Tibial nerve (tissue), 3 donors: ENCODE data around the gene FOXK2.

Experiments used
- POLR2A ChIP-seq, 2 donors: fragments of 450-650 bp; IDR thresholded peaks; one replicate each; pipeline ENCODE4 v1.6.1; 2017; ENCODE audit warnings: antibody characterized with exemption in 2 of 2, mild to moderate bottlenecking in 2 of 2, moderate library complexity in 2 of 2
- TF ChIP-seq, protein P1 (sequence below), 5 experiments: fragments of 200-600 bp in 3 of 5; fragments of 450-650 bp in 2 of 5; sonication (generic) in 3 of 5; IDR thresholded peaks; one replicate each; pipeline ENCODE4 v1.5.1; 2016 to 2019; ENCODE audit warnings: antibody characterized with exemption in 5 of 5, mild to moderate bottlenecking in 3 of 5, moderate library complexity in 2 of 5

DNA sequence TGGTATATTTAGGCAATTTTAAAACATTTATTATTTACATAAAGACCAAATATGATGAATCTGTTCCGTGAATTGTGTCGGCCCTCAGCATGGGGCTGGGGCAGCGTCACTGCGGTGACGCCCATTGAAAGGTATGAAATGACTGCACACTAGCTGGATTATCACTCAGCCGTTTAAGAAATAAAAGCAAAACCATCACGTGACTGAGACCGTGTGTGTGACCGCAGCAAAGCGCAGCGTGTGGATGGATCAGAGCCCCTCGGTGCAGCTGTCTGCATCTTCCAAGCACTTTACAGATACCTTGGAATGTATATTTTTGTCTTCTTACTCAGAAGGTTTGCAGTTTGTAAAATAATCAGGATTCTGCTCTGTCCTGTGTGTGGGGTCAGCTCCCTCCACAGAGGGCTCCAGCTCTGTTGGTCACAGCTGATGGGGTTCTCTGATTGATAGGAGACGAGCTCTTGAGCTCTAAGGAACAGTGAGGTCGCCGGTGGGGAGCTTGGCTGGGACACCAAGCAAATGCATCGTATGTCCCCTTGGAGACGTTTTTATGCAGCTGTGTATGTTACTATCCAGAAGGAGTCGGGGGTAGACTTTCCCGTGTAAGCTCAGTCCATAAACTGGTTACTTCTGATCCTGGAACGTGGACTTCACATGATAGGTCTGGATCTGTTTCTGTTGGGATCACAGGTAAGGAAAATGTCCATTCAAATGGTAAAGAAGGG is 83.6 kb downstream of the FOXK2 start:
- TF ChIP-seq, protein P1, sequence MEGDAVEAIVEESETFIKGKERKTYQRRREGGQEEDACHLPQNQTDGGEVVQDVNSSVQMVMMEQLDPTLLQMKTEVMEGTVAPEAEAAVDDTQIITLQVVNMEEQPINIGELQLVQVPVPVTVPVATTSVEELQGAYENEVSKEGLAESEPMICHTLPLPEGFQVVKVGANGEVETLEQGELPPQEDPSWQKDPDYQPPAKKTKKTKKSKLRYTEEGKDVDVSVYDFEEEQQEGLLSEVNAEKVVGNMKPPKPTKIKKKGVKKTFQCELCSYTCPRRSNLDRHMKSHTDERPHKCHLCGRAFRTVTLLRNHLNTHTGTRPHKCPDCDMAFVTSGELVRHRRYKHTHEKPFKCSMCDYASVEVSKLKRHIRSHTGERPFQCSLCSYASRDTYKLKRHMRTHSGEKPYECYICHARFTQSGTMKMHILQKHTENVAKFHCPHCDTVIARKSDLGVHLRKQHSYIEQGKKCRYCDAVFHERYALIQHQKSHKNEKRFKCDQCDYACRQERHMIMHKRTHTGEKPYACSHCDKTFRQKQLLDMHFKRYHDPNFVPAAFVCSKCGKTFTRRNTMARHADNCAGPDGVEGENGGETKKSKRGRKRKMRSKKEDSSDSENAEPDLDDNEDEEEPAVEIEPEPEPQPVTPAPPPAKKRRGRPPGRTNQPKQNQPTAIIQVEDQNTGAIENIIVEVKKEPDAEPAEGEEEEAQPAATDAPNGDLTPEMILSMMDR (IDR thresholded peaks at IDR 0.05): no peak
- no peak for TF ChIP-seq POLR2A (IDR thresholded peaks at IDR 0.05)
